GM19324 (cell line): ENCODE measurements around the gene AP1G2.
"Not testable (repeated sequence)": the region's sequence is repeated elsewhere in the genome, so short reads cannot be mapped to it uniquely, and the experiment has no call there.

Experiments used
- ATAC-seq: cut with Tn5 transposase; IDR thresholded peaks from one replicate; pipeline ENCODE4 v1.9.1; 2021; ENCODE audit warnings: mild to moderate bottlenecking, moderate library complexity; ENCODE audit not compliant: unreplicated experiment, low FRiP score

The AP1G2 gene

DNA sequence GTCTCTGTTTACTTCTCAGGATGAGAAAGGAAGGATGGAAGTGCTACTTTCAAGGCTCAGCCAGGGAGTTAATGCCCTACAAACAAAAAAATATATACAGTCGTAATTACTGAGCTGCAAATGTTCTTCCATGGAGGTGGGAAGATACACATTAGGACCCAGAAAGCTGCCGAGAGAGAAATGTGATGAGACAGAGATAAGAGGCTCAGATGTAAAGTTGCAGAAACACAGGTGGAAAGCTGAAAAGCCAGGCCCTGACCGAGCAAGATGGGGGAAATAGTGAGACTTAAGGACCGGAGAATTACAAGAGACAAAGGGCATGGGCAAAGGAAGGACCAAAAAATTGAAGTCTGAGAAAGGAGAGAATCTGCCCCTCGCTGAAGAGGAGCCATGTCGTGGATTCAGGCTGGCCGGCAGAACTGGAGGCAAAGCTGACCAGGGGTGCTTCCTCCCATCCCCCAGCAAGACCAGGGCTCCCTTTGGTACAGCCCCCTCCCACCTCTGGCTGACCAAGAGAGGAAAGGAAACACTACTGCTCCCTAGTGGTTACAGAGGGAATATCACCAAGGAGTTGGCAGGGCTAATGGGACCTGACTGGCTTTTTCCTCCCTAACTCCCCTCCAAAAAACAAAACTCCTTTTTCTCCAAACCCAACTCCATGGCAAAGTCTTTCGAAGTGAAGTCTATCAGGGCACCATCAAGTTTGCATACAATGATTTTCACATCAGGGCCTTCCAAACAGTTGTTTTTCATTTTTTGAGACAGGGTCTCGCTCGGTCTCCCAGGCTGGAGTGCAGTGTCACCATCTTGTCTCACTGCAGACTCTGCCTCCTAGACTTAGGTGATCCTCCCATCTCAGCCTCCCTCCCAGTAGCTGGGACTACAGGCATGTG is 28.1 kb downstream of the AP1G2 start:
- no peak for ATAC-seq

DNA sequence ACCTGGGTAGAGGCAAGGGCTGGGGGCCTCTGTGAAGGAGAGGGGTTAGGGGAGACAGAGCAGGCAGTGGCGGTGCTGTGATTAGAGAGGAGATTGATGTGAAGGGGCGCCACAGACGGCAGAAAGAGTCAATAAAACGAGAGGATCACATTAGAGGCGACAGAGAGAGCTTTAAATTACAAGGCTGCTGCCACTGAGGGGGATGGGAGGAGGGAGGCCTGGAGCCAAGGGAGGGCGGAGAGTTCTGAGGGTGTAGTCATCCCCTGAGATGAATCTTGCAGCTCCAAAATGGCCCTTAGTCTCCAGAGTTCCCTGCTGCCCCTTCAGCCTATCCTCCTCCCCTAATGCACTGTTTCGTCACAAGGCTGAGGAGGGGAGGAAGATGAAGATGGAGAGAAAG is 28.8 kb downstream of the AP1G2 start:
- ATAC-seq = no peak

DNA sequence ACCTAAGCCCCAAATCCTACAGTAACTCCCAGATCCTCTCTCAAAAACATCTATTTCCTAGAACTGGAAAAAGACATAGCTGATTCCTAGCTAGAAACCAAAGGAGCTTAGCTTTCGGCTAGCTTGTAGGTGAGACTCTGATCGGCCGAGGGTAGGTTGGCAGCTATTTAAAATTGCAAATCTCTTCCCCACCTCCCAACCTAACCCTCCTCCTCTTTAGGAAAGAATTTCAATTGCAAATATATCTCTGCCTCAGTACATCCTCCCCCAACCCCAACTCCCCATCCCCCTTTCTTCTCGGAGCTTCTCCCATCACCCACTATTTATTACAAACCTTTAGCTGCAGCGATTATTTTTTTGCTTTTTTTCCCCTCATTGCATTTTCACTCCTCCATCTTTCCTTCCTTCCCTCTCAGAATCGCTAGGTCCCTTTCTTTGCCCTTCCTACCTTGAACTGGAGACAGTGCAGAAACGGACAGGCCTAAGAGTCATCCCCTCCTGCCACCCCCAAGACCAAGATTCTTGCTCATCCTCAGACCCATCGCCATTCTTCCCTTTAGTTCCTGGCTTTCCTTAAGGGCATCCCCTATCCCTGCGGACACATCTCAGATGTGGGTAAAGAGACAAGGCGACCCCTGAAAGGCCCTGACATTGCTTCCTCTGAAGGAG is 29.4 kb downstream of the AP1G2 start:
- no peak for ATAC-seq

DNA sequence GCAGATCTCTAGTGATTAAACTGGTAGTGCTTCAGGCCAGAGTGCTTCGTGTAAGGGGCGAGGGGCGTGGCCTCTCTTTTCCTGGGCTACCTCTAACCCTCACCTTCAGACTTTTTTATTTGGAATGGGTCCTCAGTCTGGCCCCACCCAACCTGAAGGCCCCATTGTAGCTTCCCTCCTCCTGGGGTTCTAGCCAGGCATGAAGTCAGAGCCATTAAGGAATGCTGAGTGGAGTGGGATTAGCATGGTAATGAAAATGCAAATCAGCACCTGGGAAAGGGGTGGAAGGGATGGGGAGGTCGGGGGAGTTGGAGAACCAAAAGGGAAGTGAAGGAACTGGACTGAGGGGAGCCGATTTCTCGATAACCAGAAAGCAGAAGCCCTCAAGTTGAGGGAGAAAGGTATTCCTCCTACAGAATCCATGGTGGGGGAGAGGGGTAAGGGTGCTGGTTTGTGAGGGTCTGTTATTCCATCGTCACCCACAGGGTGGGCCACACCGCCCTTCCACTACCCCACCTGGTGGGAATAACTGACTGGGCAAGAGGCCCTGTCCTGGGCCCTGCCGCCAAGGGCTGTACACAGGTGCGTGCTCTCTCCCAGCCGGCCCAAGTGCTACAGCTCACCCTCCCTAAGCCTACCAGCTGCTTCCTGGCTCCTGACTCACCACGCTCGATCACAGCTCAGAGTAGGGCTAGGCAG is 30.1 kb downstream of the AP1G2 start:
- ATAC-seq = no peak

DNA sequence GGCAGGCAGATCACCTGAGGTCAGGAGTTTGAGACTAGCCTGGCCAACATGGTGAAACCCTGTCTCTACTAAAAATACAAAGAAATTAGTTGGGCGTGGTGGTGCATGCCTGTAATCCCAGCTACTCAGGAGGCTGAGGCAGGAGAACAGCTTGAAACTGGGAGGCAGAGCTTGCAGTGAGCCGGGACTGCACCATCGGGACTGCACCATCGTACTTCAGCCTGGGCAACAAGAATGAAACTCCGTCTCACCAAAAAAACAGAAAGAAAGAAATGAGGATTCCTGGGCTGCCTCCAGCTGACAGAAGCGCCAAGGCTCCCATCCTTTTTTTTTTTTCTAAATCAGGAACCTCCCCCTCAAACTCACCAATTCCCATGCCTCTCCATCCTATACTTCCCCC is 30.7 kb downstream of the AP1G2 start:
- ATAC-seq = not testable (repeated sequence)

DNA sequence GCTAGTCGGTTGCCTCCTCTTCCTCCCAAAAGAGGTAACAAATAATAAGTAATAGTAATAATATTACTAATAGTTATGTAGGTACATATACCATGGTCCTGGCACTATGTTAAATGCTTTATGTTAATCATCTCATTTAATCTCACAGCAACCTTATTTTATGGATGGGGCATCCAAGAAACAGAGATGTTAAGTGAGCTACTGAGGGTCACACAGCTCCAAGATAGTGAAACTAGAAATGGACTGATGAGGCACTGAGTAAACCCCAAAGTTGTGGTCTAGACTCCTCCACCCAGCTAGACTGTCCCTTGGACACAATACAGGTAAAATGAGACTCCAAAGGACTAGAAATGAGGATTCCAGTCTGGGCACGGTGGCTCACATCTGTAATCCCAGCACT is 31.1 kb downstream of the AP1G2 start:
- no peak for ATAC-seq

DNA sequence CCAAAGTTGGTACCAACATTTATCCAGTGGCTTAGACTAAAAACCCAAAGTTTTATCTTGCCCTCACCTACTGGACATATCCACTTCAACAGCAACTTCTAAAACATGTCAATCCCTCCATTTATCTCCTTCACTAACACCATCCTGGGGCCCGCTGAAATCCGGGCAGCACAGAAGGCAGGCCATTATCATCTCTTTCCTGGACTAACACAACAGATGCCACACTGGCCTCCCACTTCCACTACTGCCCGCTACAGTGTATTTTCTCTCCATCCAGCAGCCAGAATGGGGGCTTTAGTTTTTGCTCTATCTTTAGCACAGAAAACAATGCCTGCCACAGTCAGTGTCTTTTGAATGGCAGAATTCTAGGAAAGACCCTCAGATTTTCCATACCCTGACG is 31.6 kb downstream of the AP1G2 start:
- ATAC-seq = no peak

DNA sequence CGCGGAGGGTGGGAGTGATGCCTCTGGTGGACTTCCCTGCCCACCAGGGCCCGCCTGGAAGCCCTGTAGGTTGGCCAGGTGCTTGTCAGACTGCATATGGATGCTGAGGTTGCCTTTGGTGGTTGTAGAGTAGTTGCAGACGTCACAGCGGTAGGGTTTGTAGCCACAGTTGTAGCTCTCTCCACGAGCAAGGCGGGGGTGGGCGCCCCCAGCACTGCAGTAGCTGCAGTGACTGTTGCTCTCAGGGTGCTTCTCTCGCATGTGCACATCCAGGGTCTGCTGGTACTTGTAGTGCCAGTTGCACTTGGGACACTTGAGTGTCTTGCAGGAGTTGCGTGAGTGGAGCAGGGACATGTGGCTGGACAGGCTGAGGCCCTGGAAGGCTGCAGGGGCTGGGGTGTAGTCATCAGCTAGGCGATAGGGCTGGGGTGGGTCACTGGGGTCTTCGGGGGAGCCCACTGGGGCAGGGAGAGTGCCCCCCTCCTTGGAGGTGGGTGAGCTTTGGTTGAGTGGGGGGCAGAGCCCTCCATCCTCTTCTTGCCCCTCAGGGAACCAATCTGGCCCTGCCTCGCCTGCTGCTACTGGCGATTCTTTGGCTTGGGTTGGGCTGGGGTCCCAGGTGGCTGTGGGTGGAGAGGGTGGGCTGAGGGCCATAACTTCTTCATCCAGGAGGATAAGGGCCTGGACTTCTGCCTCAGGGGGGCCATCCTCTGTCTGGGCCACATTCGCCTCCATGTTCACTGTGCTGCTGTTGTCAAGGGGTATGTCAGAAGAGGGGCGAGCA is 33.7 kb downstream of the AP1G2 start:
- ATAC-seq = no peak

DNA sequence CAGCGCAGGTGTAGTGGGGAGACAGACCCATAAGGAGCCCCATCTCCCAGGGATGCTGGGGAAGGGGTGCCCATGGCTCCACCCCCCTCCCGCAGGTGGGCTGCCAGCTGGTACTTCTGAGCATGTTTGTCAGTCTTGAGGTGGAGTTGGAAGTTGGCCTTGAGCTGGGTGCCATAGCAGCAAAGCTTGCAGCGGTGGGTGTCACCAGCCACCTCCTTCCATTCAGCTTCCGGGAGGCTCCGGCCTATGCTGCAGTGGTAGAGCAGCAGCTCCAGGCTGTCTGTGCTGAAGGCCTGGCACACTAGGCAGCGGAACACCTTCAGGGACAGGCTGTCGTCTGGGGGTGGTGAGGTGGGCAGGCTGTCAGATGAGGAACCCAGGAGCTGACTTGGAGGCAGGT is 34.9 kb downstream of the AP1G2 start:
- no peak for ATAC-seq

DNA sequence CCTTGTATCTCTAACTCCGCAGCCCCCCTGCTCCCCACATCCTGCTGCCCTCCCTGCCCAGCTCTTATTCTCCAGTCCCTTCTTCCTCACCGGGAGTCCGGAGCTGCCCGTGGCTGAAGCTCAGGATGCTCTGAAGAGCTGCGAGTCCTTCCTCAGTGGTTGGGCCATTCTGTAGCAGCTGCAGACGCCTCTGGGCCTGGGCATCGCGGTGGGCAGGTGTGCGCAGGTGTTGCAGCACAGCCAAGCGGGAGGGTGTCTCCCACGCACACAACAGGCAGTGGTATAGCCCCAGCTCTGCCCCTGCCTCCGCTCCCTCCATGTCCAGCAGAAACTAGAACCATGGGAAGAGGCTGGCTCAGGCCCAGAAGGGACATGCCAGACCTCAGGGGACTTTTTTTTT is 36.2 kb downstream of the AP1G2 start:
- no peak for ATAC-seq

DNA sequence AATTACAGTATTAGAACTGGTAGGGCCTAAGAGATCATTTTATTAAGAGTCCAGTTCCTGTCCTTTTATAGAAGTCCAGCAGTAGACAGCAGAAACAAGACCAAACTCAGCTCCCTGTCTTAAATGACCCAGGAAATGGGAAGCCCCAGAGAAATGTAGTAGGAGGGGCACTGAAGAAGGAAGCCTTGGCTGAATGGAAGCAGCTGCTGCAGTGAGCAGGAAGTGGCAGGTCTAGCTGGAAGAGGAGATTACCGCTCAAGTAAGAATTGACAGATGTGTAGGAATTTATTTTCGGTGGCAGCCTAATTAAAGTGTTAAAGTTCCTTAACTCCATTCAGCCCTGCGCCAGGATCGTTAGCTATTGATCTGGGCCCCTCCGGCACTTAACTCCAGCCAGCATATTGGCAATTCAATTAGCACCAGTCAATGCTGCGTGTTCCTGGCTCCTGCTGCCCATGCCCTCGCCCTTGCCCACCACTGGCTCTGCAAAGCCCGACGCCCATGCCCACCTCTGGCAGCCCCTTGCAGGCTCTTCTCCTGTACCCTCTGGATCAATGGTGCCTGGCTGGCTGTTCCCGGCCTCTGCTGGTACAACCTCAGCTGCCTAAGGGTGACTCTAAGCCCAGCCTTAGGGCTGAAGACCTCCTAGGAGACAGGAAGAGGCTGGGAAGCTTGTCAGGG is 37.1 kb downstream of the AP1G2 start:
- no peak for ATAC-seq

DNA sequence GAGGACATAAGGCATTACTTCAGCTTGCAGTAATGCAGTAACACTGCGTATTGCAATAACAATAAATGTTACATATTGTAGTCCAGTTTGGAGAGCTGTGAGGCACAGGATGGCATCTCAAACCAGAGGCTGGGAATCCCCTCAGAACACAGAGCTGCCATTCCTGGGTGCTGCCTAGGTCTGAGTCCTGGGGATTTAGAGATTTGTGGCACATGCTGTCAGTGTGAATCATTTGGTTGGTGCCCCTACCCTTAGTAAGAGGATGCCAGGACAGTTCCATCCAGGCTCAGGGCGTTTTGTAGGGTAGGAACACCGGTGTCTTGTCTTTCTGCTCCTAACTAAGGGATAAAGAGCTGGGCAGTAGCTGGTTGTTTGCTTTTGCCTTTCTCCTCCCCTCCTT is 38.6 kb downstream of the AP1G2 start:
- ATAC-seq = no peak

DNA sequence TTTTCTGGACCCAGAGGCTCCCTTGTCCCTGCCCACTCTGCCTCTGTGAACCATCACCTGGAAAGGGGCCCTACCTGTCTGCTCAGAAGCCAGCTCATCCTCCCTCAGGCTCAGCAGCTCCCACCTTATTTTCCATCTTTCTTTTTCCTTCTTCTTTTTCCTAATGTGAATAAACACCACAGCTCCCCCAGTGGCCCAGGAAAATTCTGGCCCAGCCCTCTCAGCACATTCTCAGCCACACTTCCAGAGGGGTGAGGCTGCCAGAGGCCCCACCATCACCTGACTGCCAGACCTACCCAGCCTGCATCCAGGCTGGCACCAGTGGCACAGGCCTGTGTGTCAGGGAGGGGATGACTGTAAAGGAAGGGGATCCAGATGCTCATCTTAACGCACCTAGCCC is 39.0 kb downstream of the AP1G2 start:
- no peak for ATAC-seq

DNA sequence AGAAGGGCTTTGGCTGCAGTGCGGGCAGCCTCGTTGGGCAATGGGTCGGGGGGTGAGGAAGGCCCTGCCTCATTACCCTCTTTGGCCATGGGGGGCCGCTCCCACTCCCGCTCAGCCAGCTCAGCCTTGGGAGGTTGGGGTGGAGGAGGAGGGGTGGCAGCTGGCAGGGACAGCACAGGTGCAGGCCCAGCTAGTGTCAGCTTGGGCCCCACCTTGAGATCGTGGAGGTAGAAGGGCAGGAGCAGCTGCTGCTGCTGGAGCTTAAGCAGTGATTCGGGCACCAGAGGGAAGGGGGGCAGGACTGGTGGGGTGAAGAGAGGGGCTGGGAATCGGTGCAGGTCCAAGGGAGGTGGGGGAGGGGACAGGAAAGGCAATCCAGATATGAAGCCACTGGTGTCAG is 42.0 kb downstream of the AP1G2 start:
- ATAC-seq = no peak

DNA sequence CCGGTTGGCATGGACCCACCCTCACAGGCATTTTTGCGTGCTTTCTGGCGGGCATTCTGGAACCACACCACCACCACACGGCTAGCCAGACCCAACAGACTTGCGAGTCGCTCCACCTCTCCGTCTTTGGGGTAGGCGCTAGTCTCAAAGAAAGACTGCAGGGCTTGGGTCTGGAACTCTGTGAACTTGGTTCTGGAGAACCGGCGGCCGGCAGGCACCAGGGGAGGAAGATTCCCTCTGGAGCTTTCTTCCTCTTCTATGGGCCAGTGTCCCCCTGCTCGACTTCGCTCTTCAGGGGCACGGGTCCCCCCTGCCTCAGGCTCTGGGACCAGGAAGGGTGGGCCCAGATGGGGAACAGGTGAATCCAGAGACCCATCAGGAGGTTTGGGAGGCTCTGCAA is 42.6 kb downstream of the AP1G2 start:
- ATAC-seq = no peak

DNA sequence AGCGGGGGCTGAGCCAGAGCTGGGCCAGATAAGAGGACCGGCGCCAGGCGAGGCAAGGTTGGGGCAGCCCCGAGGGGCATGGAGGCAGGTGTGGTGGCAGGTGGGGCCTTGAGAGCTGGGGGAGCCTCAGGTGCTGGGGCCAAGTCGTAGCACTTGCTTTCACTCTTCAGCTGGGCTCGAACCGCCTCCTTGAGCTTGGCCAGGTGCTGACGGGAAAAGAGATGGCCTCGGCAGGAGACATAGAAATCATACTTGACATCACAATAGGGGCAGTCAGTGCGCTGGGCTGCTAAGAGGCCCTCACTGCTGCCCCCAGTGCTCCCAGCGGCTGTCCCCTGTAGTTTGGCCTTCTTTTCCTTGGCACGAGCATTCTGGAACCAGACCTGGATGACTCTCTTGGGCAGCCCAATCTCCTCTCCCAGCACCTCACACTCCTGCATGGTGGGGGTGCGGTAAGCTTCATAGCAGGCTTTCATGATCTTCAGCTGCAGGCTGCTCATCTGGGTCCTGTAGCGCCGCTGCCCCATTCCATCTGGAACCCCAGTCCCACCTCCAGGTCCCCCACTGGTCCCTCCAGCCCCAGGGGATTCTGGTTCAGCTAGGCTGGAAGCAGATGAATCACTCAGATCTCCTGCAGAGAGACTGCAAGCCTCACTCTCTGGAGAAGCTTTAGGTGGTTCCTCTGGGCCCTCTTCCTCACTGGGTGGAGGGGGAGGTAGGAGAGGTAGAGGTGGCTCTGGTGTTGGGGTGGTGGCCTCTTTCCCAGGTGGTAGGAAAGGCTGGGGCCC is 44.2 kb downstream of the AP1G2 start:
- ATAC-seq = no peak

DNA sequence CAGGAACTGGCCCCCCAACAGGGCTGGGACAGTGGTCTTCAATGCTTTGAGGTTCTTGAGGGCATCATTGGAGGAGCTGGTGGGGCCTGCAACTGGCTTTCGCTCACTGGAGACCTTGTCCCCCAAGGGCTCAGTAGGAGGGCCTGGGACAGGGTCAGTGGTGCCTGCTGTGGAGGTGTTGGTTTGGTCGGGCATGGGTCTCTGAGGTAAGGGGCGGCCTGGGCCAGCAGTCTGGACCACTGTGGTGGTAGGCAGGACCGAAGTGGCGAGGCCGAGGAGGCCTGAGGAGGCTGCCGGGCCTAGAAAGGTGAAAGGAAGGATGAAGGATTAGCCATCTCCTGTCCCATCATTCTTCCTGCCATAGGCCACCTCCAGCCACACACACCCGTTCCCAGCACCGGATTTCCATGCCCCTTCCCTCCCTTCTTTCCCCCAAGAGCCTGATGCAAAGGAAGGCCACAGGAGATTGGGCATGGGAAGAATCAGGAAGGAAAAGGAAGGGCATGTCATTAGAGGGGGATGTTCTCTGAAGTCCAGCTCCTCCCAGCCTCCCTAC is 44.9 kb downstream of the AP1G2 start:
- no peak for ATAC-seq

DNA sequence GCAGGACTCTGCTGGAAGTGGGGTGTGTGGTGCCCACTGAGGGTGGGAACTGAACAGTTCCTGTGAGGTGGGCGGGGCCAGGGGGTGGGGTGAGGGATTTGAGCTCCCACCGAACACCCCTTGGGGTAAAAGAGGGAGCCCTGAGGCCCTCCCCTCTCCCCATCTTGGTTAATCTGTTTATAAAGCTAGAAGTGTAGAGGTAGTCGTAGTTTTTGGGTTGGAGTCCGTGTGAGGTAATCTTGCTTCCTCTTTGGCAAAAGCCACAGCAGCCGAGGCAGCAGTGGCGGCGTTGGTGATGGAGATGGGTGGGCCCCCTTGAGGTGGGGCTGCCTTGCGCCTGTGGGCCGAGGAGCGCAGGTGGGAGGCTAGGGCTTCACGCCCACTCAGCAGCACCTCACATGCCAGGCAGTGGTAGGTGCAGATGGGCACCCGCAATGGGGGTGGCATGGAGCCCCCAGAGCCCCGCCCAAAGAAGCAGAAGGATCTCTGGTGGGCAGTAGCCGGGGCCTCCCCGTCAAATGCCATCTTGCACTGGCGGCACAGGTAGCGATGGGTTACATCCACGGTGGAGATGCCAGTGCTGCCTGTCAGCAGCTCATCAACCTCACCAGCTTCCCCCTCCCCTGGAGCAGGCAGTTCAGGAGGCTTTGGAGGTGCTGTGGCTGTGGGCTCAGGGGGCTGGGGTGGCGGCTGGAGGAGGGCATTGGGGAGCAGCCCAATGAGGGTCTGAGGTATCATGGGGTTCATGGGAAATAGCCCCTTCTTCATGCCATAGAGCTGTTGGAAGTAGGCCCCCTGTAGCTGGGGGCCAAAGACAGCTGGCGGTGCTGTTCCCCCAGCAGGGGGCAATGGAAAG is 45.6 kb downstream of the AP1G2 start:
- ATAC-seq = no peak
